Neural cell (in vitro differentiated cells): ENCODE results near the gene ACTL8. TPM values are rescaled to one million over a fixed set of nuclear protein-coding genes. Genes with fewer than 3 reads are reported as not detected.
A peak's percentile ranks its signal among the peaks of the same experiment; 100 is the strongest.

Experiments used
- H2AFZ ChIP-seq: fragments of 200-600, 300-800 bp; sonication (generic), shearing (Covaris generic); 2 replicates; pipeline ENCODE4 v1.6.0; 2014; ENCODE audit warnings: low read depth, mild to moderate bottlenecking, antibody characterized with exemption, low read length, moderate library complexity
- H3F3A ChIP-seq: fragments of 200-600 bp; shearing (Covaris generic); 2 replicates; pipeline ENCODE4 v1.6.1; 2016; ENCODE audit warnings: mild to moderate bottlenecking, moderate library complexity, mixed read lengths, antibody characterized with exemption, low read length; ENCODE audit not compliant: insufficient read depth, poor library complexity, severe bottlenecking
- H3K27ac ChIP-seq: fragments of 200-600, 300-800 bp; sonication (generic), shearing (Covaris generic); 2 replicates; pipeline ENCODE4 v1.5.1; 2014; ENCODE audit warnings: mild to moderate bottlenecking, low read length, moderate library complexity
- H3K27me3 ChIP-seq: fragments of 300-800, 200-600 bp; sonication (generic), shearing (Covaris generic); 2 replicates; pipeline ENCODE4 v1.6.0; 2014; ENCODE audit warnings: mild to moderate bottlenecking, low read depth, low read length, moderate library complexity; ENCODE audit not compliant: insufficient read depth
- H3K36me3 ChIP-seq: fragments of 300-800, 200-600 bp; sonication (generic), shearing (Covaris generic); 2 replicates; pipeline ENCODE4 v1.5.1; 2014; ENCODE audit warnings: mild to moderate bottlenecking, antibody characterized with exemption, low read length, moderate library complexity; ENCODE audit not compliant: insufficient read depth
- H3K4me2 ChIP-seq: fragments of 300-800, 200-600 bp; sonication (generic), shearing (Covaris generic); 2 replicates; pipeline ENCODE4 v1.6.0; 2014; ENCODE audit warnings: mild to moderate bottlenecking, low read length
- H3K4me3 ChIP-seq: fragments of 300-800, 200-600 bp; sonication (generic), shearing (Covaris generic); 2 replicates; pipeline ENCODE4 v1.5.1; 2014; ENCODE audit warnings: mild to moderate bottlenecking, low read length, moderate library complexity
- H3K79me2 ChIP-seq: fragments of 200-600 bp; shearing (Covaris generic); replicated peaks from 2 replicates; pipeline ENCODE4 v1.6.0; 2014; ENCODE audit warnings: mild to moderate bottlenecking, low read length, moderate library complexity; ENCODE audit not compliant: insufficient read depth
- H3K9ac ChIP-seq: fragments of 300-800, 200-600 bp; sonication (generic), shearing (Covaris generic); 2 replicates; pipeline ENCODE4 v1.6.1; 2016; ENCODE audit warnings: mild to moderate bottlenecking, low read length, mixed read lengths
- H3K9me2 ChIP-seq: fragments of 200-600 bp; shearing (Covaris generic); 2 replicates; pipeline ENCODE4 v1.6.1; 2016; ENCODE audit warnings: mild to moderate bottlenecking, low read length, mixed read lengths; ENCODE audit not compliant: insufficient read depth
- H3K9me3 ChIP-seq: fragments of 200-600, 300-800 bp; sonication (generic), shearing (Covaris generic); 2 replicates; pipeline ENCODE4 v1.6.1; 2016; ENCODE audit warnings: mild to moderate bottlenecking, mixed run types, low read length, moderate library complexity, mixed read lengths
- H4K20me1 ChIP-seq: fragments of 200-600 bp; shearing (Covaris generic); 2 replicates; pipeline ENCODE4 v1.6.1; 2016; ENCODE audit warnings: mild to moderate bottlenecking, mixed run types; ENCODE audit not compliant: insufficient read depth
- EP300 ChIP-seq: fragments of 450-650 bp; conservative IDR thresholded peaks from 2 replicates; pipeline ENCODE4 v1.6.1; 2014; ENCODE audit warnings: antibody characterized with exemption, mild to moderate bottlenecking, moderate library complexity; ENCODE audit not compliant: poor library complexity, severe bottlenecking
- EZH2 ChIP-seq: fragments of 200-600, 300-800 bp; shearing (Covaris generic), sonication (generic); IDR thresholded peaks from 2 replicates; pipeline ENCODE4 v1.6.1; 2014; ENCODE audit warnings: antibody characterized with exemption, low read length, borderline replicate concordance, mild to moderate bottlenecking; ENCODE audit not compliant: insufficient read depth, poor library complexity, severe bottlenecking
- MXI1 ChIP-seq: fragments of 450-650 bp; conservative IDR thresholded peaks from 2 replicates; pipeline ENCODE4 v1.6.1; 2014; ENCODE audit warnings: antibody characterized with exemption, mild to moderate bottlenecking; ENCODE audit not compliant: poor library complexity, severe bottlenecking
- POLR2AphosphoS5 ChIP-seq: IDR thresholded peaks from 2 replicates; pipeline ENCODE4 v1.6.1; 2012
- RAD21 ChIP-seq: fragments of 450-650 bp; conservative IDR thresholded peaks from 2 replicates; pipeline ENCODE4 v1.6.1; 2014; ENCODE audit warnings: antibody characterized with exemption, mild to moderate bottlenecking, moderate library complexity
- SMC3 ChIP-seq: fragments of 450-650 bp; conservative IDR thresholded peaks from 2 replicates; pipeline ENCODE4 v1.6.1; 2014; ENCODE audit warnings: antibody characterized with exemption, mild to moderate bottlenecking, moderate library complexity; ENCODE audit not compliant: poor library complexity
- TAF1 ChIP-seq: IDR thresholded peaks from 2 replicates; pipeline ENCODE4 v1.6.1; 2012; ENCODE audit warnings: low read depth
- polyA plus RNA-seq: library from polyadenylated mRNA; depleted of rRNA; stranded (reverse); fragments of >200 nt; gene quantifications from 2 replicates; pipeline ENCODE4 v1.2.3, GENCODE V29; 2014
- TF ChIP-seq, protein P1 (sequence below): IDR thresholded peaks from 2 replicates; pipeline ENCODE4 v1.6.1; 2012; ENCODE audit warnings: borderline replicate concordance
- TF ChIP-seq, protein P2 (sequence below): fragments of 450-650 bp; IDR thresholded peaks from 2 replicates; pipeline ENCODE4 v1.5.1; 2014; ENCODE audit warnings: antibody characterized with exemption, mild to moderate bottlenecking, moderate library complexity; ENCODE audit not compliant: poor library complexity, severe bottlenecking

Gene ACTL8
- polyA plus RNA-seq, 1 donor from 2014 or later = not detected

DNA sequence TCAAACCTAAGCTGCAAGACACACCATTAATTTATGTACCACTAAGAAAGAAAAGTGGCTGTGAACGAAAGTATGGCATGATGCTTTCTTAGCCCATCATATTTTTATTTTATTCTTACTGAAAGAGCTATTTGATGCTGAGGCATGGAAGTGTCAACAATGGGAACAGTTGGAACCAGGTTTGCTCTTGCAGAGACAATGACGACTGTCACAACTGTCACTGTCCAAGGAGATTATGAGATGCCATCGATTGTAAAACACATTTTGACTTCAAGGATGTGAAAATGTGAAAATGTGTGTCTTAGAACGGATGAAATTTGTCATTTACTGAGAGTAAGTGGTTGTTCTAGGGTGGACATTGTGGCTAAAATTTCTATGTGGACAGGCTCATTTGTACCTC is 2.8 kb upstream of the ACTL8 start:
- Histone ChIP-seq H3K4me3 (no peak overlapping the region), H3K27me3 (no peaks in the 10 kb centered on the region)

DNA sequence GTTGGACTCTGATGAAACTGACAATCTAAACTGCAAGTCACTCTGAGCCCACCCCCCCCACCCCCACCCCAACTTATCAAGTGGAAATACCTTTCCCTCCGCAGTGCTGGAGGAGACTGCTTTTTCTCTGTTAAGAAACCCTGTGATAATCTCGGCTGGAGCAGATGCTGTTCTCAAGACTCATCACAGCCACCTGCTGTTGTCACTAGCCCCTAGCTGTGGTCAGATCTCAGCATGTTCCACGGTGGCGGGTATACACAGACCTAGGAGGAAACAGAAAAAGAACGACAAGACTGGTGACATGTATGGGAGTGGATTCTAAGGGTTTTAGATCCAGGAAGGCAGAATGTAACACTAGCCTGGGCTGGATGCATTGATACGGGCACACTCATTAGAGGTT is 2.3 kb downstream of the ACTL8 start:
- Histone ChIP-seq H3F3A (no peaks in the 10 kb centered on the region), H3K27me3 (no peaks in the 10 kb centered on the region), H3K9me2 (no peaks in the 10 kb centered on the region), H2AFZ (no peak overlapping the region), H3K4me2 (no peak overlapping the region), H3K27ac (no peak overlapping the region), H3K9ac (no peak overlapping the region), H3K79me2 (no peaks in the 10 kb centered on the region), H4K20me1 (no peaks in the 10 kb centered on the region), H3K9me3 (peaks cover 26% of the 10 kb centered on the region), H3K36me3 (no peaks in the 10 kb centered on the region), H3K4me3 (no peak overlapping the region)
- TF ChIP-seq POLR2AphosphoS5 = no peak
- no peak for TF ChIP-seq RAD21
- no peak for TF ChIP-seq SMC3
- TF ChIP-seq MXI1 = no peak
- TF ChIP-seq, protein P1, sequence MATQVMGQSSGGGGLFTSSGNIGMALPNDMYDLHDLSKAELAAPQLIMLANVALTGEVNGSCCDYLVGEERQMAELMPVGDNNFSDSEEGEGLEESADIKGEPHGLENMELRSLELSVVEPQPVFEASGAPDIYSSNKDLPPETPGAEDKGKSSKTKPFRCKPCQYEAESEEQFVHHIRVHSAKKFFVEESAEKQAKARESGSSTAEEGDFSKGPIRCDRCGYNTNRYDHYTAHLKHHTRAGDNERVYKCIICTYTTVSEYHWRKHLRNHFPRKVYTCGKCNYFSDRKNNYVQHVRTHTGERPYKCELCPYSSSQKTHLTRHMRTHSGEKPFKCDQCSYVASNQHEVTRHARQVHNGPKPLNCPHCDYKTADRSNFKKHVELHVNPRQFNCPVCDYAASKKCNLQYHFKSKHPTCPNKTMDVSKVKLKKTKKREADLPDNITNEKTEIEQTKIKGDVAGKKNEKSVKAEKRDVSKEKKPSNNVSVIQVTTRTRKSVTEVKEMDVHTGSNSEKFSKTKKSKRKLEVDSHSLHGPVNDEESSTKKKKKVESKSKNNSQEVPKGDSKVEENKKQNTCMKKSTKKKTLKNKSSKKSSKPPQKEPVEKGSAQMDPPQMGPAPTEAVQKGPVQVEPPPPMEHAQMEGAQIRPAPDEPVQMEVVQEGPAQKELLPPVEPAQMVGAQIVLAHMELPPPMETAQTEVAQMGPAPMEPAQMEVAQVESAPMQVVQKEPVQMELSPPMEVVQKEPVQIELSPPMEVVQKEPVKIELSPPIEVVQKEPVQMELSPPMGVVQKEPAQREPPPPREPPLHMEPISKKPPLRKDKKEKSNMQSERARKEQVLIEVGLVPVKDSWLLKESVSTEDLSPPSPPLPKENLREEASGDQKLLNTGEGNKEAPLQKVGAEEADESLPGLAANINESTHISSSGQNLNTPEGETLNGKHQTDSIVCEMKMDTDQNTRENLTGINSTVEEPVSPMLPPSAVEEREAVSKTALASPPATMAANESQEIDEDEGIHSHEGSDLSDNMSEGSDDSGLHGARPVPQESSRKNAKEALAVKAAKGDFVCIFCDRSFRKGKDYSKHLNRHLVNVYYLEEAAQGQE = no peak
- no peak for TF ChIP-seq EZH2
- no peak for TF ChIP-seq TAF1
- TF ChIP-seq, protein P2, sequence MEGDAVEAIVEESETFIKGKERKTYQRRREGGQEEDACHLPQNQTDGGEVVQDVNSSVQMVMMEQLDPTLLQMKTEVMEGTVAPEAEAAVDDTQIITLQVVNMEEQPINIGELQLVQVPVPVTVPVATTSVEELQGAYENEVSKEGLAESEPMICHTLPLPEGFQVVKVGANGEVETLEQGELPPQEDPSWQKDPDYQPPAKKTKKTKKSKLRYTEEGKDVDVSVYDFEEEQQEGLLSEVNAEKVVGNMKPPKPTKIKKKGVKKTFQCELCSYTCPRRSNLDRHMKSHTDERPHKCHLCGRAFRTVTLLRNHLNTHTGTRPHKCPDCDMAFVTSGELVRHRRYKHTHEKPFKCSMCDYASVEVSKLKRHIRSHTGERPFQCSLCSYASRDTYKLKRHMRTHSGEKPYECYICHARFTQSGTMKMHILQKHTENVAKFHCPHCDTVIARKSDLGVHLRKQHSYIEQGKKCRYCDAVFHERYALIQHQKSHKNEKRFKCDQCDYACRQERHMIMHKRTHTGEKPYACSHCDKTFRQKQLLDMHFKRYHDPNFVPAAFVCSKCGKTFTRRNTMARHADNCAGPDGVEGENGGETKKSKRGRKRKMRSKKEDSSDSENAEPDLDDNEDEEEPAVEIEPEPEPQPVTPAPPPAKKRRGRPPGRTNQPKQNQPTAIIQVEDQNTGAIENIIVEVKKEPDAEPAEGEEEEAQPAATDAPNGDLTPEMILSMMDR = no peak

More for the DNA sequence above, 2.8 kb upstream of the ACTL8 start:
- Histone ChIP-seq H2AFZ (no peak overlapping the region), H3K9me2 (no peaks in the 10 kb centered on the region), H3K27ac (peak overlapping the region; percentile 61), H3K79me2 (no peaks in the 10 kb centered on the region), H3K36me3 (no peaks in the 10 kb centered on the region), H3K4me2 (no peak overlapping the region), H3K9me3 (peaks cover 17% of the 10 kb centered on the region), H3K9ac (no peak overlapping the region), H4K20me1 (no peaks in the 10 kb centered on the region), H3F3A (no peaks in the 10 kb centered on the region)
- no peak for TF ChIP-seq MXI1
- TF ChIP-seq EP300 = peak; percentile 96
- TF ChIP-seq POLR2AphosphoS5 = peak; percentile 80

DNA sequence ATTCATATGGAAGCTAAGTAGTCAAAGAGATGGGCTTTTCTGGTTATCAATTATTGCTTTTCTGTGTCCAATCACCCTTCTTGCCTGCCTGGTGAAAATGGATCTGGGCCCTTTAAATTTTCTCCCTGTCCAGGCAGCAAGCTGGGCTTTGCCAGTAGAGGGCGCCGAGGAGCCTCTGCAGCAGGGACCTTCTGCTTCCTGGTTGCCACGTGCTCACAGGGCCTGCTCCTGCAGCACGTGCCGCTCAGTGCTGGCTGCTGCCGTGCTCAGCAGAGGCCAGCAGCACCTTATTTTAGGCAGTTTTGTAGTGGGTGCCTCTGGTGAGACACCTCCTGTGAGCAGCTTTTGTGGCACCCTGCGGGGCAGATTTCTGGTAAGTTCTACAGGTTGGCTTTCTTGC is 4.0 kb downstream of the ACTL8 start:
- Histone ChIP-seq H3K9me2 (no peaks in the 10 kb centered on the region), H3F3A (no peaks in the 10 kb centered on the region), H3K4me3 (no peak overlapping the region), H3K9ac (no peak overlapping the region), H3K36me3 (no peaks in the 10 kb centered on the region), H3K79me2 (no peaks in the 10 kb centered on the region), H3K27ac (no peak overlapping the region), H4K20me1 (no peaks in the 10 kb centered on the region), H3K9me3 (peaks cover 26% of the 10 kb centered on the region), H3K4me2 (no peak overlapping the region), H3K27me3 (no peaks in the 10 kb centered on the region), H2AFZ (no peak overlapping the region)
- TF ChIP-seq SMC3 = no peak
- TF ChIP-seq, protein P1 = no peak
